Effector CD8-positive, alpha-beta T cell (primary cell): ENCODE measurements around the gene ZFP28.

Experiments used
- DNase-seq: peaks from one replicate; lab custom pipeline; 2025; lab: John Stamatoyannopoulos, UW
- total RNA-seq, 4 experiments: gene quantifications; one replicate each; lab custom pipeline; 2026; lab: John Stamatoyannopoulos, UW

Gene ZFP28
- total RNA-seq, result 6.8 to 15.8 (median 12.9) reads per million in 4 experiments

GRCh38 chr19:56538761-56539263, at the start of gene ZFP28:
TSS of gene ZFP28 (plus strand) at chr19:56538948. CDS start at chr19:56539019, 71 bp downstream.
- DNase-seq, result peak; percentile 72

GRCh38 chr19:56491399-56491798, 47.3 kb upstream of the ZFP28 start:
- DNase-seq, result no peak

- no peak for DNase-seq
Measured at GRCh38 chr19:56504581-56504980, 34.2 kb upstream of the ZFP28 start.

- peak; percentile 77 for DNase-seq
Measured at GRCh38 chr19:56507446-56508289, 31.1 kb upstream of the ZFP28 start, which contains the start of gene ZNF471. TSS of gene ZNF471 (plus strand) at chr19:56507855. CDS start at chr19:56511572, 3,717 bp downstream.

- DNase-seq, result no peak
Measured at GRCh38 chr19:56508290-56508778, 30.4 kb upstream of the ZFP28 start.

GRCh38 chr19:56525214-56525860, 13.4 kb upstream of the ZFP28 start:
- DNase-seq, result no peak

GRCh38 chr19:56537442-56537841, 1.3 kb upstream of the ZFP28 start:
- no peak for DNase-seq

- peak; percentile 78 for DNase-seq
Measured at GRCh38 chr19:56538254-56538760, 441 bp upstream of the ZFP28 start.

- no peak for DNase-seq
Measured at GRCh38 chr19:56543776-56544175, 5.0 kb downstream of the ZFP28 start.

GRCh38 chr19:56547535-56547934, 8.8 kb downstream of the ZFP28 start:
- no peak for DNase-seq

GRCh38 chr19:56554272-56554869, 15.6 kb downstream of the ZFP28 start:
- DNase-seq, result no peak

GRCh38 chr19:56562766-56563165, 24.0 kb downstream of the ZFP28 start:
- no peak for DNase-seq

- DNase-seq, result no peak
Measured at GRCh38 chr19:56566904-56567273, 28.1 kb downstream of the ZFP28 start.

GRCh38 chr19:56567274-56568120, 28.7 kb downstream of the ZFP28 start, which contains the start of gene ZNF470:
TSS of gene ZNF470 (plus strand) at chr19:56567468. CDS start at chr19:56570312, 2,844 bp downstream.
- DNase-seq, result peak; percentile 74

GRCh38 chr19:56572589-56572988, 33.8 kb downstream of the ZFP28 start:
- DNase-seq, result no peak

- no peak for DNase-seq
Measured at GRCh38 chr19:56573914-56574313, 35.2 kb downstream of the ZFP28 start.

- DNase-seq, result no peak
Measured at GRCh38 chr19:56577719-56578602, 39.2 kb downstream of the ZFP28 start.

- DNase-seq, result no peak
Measured at GRCh38 chr19:56594446-56594782, 55.7 kb downstream of the ZFP28 start.

GRCh38 chr19:56594783-56595547, 56.2 kb downstream of the ZFP28 start, which contains the start of gene ZNF71:
TSS of gene ZNF71 (plus strand) at chr19:56595302. CDS start at chr19:56601559, 6,257 bp downstream.
- DNase-seq, result peak; percentile 74
